DMS 273 (cell line): Measurements from ENCODE around the gene ABCB11.
A peak's percentile ranks its signal among the peaks of the same experiment; 100 is the strongest.

Experiments used
- DNase-seq: peaks from one replicate; lab custom pipeline; 2025; ENCODE audit not compliant: unreplicated experiment; lab: John Stamatoyannopoulos, UW

The ABCB11 gene

GRCh38 chr2:168978461-168978861, 52.7 kb downstream of the ABCB11 start:
- DNase-seq: no peak

GRCh38 chr2:168977608-168978007, 53.5 kb downstream of the ABCB11 start:
- no peak for DNase-seq

GRCh38 chr2:168976034-168976654, 55.0 kb downstream of the ABCB11 start:
- peak; percentile 7 for DNase-seq

GRCh38 chr2:168974428-168974827, 56.7 kb downstream of the ABCB11 start:
- DNase-seq: no peak

GRCh38 chr2:168971261-168971660, 59.9 kb downstream of the ABCB11 start:
- DNase-seq: no peak

- no peak for DNase-seq
These were observed 60.4 kb downstream of the ABCB11 start for GRCh38 chr2:168970711-168971233.

GRCh38 chr2:168969865-168970264, 61.3 kb downstream of the ABCB11 start:
- DNase-seq: no peak

GRCh38 chr2:168968342-168968741, 62.8 kb downstream of the ABCB11 start:
- no peak for DNase-seq

- no peak for DNase-seq
These were observed 66.8 kb downstream of the ABCB11 start for GRCh38 chr2:168964251-168964807.

GRCh38 chr2:168962636-168963035, 68.5 kb downstream of the ABCB11 start:
- DNase-seq: no peak

GRCh38 chr2:168961450-168962229, 69.5 kb downstream of the ABCB11 start:
- DNase-seq: peak; percentile 84

- DNase-seq: no peak
These were observed 74.7 kb downstream of the ABCB11 start for GRCh38 chr2:168956392-168956791.

- DNase-seq: no peak
These were observed 75.8 kb downstream of the ABCB11 start for GRCh38 chr2:168955321-168955720.

GRCh38 chr2:168954256-168954655, 76.9 kb downstream of the ABCB11 start:
- DNase-seq: no peak

- no peak for DNase-seq
These were observed 78.7 kb downstream of the ABCB11 start for GRCh38 chr2:168952424-168952823.

- DNase-seq: no peak
These were observed 79.3 kb downstream of the ABCB11 start for GRCh38 chr2:168951871-168952270.

GRCh38 chr2:168949324-168949723, 81.8 kb downstream of the ABCB11 start:
- DNase-seq: no peak

- DNase-seq: peak; percentile 56
These were observed 82.4 kb downstream of the ABCB11 start for GRCh38 chr2:168948621-168949212.

GRCh38 chr2:168945508-168945907, 85.6 kb downstream of the ABCB11 start:
- no peak for DNase-seq

GRCh38 chr2:168944065-168944464, 87.1 kb downstream of the ABCB11 start:
- peak; percentile 17 for DNase-seq

GRCh38 chr2:168941297-168941696, 89.8 kb downstream of the ABCB11 start:
- DNase-seq: no peak

GRCh38 chr2:168939918-168940317, 91.2 kb downstream of the ABCB11 start:
- no peak for DNase-seq
